Fibroblast of mammary gland (primary cell): ENCODE measurements around the gene MYO3A.

ENCODE experiments used
- DNase-seq: peaks from one replicate; pipeline ENCODE4 v3.0.0-alpha.2; 2010; ENCODE audit warnings: low read depth
- H3K4me3 ChIP-seq: 2 replicates; pipeline ENCODE4 v1.5.1; 2011; ENCODE audit warnings: low read depth, mild to moderate bottlenecking, low read length, moderate library complexity; ENCODE audit not compliant: control insufficient read depth
- CTCF ChIP-seq: conservative IDR thresholded peaks from 2 replicates; pipeline ENCODE4 v1.5.1; 2011; ENCODE audit warnings: low read depth, low read length, inconsistent platforms; ENCODE audit not compliant: control insufficient read depth, insufficient read depth

MYO3A gene

DNA sequence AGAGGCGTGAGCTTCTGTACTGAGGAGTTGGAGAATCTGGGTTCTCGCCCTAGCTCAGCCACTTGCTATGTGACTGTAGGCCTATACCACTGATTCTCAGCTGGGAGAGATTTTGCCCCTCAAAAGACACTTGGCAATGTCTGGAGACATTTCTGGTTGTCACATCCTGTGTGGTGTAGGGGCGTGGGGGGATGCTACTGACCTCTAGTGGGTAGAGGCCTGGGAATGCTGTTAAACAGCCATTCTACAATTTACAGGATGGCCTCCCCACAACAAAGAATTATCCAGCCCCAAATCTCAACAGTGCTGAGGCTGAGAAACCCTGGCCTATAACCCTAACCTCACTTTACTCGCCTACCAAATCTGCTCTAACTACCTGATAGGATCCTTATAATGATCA is 223.7 kb downstream of the MYO3A start:
- no peak for TF ChIP-seq CTCF
- no peak for DNase-seq
- H3K4me3 ChIP-seq: no peak overlapping the region

DNA sequence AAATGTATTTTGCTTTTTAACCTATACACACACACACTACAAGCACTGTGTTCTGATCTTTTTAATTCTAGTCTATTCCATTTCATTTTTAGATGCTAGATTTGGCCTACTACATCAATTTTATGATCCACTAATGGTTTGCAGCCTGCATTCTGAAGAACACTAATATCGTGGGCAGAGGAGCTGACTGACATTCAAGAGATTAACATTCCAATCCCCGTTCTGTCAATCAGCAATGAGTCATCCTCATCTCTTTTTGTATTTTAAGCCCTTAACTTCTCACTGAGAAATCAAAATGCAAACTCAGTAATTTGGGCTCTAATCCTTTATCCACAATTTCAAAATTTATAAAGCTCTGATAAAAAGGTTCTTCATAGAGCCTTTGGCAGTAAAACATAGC is 235.4 kb downstream of the MYO3A start:
- TF ChIP-seq CTCF: no peak
- no peak for DNase-seq
- no peak overlapping the region for H3K4me3 ChIP-seq

DNA sequence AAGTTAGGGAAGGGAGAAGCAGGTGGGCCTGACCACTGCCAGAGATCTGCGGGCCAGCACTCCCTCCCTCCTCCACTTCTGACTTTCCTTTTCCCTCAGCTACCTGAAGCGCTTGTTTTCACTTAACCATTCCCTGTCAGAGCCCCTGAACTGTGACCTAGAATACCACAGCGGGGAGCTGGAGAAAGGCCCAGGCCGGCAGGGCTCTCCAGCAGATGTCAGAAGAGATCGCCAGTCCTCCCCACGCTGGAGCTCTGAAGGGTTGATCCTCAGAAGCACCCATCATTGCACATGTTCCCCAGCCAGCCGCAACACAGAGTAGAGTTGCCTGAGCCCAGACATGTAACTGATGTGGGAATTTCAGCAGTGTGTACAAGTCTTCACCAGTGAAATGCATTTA is 238.1 kb downstream of the MYO3A start:
- H3K4me3 ChIP-seq: no peak overlapping the region
- DNase-seq: no peak
- TF ChIP-seq CTCF: no peak

- no peak overlapping the region for H3K4me3 ChIP-seq
- TF ChIP-seq CTCF: no peak
- DNase-seq: no peak
Observed at GRCh38 chr10:26173837-26174236, 239.8 kb downstream of the MYO3A start.

DNA sequence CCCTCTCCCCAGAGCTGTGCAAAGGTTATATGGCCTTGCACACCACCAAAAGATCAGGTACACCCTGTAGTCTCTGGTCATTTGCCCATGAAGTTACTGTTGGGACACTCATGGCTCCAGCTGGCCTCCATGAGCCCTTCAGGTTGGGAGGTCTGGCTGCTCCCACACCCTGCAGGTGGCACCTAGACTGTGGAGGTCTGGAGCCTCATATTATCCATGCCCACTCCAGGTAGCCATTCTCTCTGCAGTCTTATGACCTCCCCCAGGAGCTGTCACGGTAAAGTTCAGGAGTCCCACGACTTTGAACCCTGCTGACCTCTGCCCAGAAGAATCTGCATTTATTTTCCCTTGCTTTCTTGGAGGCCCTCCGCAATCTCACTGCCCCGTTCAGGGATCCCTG is 243.3 kb downstream of the MYO3A start:
- no peak for DNase-seq
- TF ChIP-seq CTCF: no peak
- H3K4me3 ChIP-seq: no peak overlapping the region

GRCh38 chr10:26194275-26194674 is 260.2 kb downstream of the MYO3A start:
- no peak for TF ChIP-seq CTCF
- DNase-seq: no peak
- H3K4me3 ChIP-seq: no peak overlapping the region

DNA sequence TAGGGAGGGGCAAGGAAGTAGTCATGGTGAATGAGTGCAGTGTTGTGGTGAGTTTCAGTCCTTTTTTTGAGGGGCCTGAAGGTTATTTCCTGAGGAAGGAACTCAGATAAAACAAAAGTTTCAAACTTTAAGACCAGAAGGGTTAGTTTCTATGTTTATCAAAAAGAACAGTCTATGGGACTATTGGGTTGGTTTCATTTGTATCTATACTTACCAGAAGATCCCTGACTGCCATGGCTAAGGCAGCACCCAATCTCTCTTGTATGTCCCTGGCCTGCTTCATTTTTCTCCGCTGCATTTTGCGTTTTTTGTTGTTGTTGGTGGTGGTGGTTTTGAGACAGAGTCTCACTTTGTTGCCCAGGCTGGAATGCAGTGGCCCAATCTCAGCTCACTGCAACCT is 263.2 kb downstream of the MYO3A start:
- no peak overlapping the region for H3K4me3 ChIP-seq
- no peak for TF ChIP-seq CTCF
- no peak for DNase-seq
